GM18868 (cell line): ENCODE results near the gene EIF3M.

Experiments used
- ATAC-seq: cut with Tn5 transposase; IDR thresholded peaks from one replicate; pipeline ENCODE4 v1.9.1; 2021; ENCODE audit warnings: mild to moderate bottlenecking, moderate library complexity; ENCODE audit not compliant: unreplicated experiment

The EIF3M gene

DNA sequence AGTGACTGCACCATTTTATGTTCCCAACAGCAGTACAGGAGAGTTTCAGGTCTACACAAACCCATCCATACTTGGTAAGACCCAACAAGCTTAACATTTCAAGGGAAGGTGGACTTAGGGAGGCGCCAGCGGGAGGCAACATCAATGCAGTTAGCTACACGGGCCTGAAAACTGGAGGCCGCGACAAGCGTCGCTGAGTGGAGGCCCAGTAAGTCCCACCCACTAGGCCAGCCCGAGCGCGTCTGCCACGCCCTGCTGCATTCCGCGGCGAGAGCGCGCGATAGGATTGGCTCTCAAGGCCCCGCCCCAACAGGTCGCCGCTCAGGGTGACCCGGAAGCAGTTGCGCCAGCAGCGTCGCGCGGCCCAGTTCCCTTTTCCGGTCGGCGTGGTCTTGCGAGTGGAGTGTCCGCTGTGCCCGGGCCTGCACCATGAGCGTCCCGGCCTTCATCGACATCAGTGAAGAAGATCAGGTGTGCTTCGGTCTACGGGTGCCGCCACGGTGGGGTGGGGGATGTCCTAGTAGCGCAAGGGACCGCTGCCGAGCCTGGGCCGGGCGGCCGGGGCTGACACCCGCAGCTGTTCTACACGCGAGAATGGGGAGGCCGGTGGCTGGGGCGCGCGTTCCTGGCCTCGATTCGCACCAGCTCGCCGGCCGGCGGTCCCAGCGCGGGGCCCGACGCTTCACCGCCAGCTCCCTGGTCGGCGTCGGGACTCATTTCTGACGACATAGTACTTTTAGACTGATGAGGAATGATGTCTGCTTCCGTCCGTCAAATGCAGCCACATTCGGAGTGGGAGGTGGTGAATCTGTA lies at the start of gene EIF3M:
Gene EIF3M, plus strand, starts transcription at position 373 of the 813 bp plus-strand sequence. Its CDS starts 57 bp downstream, at position 430.
- ATAC-seq = peak; percentile 97

DNA sequence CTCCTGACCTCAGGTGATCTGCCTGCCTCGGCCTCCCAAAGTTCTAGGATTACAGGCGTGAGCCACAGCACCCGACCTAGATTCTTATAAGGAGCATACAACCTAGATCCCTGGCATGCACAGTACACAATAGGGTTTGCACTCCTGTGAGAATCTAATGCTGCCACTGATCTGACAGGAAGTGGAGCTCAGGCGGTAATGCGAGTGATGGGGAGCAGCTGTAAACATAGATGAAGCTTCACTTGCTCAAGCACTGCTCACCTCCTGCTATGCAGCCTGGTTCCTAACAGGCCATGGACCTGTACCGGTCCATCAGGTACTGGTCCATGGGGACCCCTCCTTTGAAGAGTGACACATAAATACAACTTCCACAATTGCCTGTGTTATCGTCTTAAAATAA lies 44.8 kb upstream of the EIF3M start:
- no peak for ATAC-seq

DNA sequence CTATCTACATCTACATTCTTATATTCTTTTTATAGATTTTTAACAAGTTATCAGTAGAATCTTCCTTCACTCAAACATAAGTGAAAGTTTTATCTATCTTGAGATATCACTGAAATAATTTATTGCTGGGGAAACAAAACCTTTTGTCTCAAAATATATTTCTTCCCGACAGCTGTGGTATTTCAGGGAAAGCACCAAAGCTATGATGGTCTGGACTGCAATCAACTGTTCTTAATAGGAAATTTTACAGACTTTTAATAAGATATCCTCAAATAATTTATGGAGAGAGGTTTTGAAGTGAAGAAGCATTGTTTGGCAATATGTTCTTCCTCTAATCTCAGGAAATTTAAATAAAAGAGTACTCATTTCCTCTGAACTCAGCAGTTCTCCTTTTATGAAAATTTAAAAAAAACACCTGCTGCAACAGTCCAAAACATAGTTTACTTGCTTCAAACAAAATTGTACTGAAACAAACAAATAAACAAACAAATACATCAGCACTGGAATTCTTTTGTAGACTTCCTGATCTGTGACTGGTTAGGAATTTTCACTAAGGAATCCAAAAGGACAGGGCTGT lies 33.9 kb upstream of the EIF3M start:
- ATAC-seq = no peak

DNA sequence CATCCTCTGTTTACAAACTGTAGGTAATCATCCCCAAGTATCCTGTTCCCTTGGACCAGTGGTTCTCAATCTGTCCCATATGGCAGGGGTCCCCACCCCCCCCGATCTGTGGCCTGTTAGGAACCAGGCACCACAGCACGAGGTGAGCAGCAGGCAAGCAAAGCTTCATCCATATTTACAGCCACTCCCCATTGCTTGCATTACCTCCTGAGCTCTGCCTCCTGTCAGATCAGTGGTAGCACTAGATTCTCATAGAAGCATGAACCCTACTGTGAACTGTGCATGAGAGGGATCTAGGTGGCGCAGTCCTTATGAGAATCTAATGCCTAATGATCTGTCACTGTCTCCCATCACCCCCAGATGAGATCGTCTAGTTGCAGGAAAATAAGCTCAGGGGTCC lies 33.4 kb upstream of the EIF3M start:
- no peak for ATAC-seq

DNA sequence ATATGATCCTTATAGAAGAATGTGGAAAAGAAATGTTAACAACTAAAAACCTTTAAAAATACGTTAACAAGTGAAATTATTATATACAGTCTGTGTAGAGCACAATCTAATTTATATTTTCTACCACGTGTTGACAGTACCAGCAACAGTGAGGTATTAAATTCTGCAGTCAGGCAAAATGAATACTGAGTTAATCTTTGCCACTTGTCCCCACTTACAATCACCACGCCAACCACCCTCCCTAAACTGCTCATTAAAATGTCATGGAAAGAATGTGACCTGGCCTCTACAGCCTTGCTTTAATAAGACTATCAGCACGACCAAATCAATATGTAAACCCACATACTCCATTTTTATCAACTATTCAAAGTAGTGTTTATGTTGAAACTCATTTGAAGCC lies 28.5 kb upstream of the EIF3M start:
- no peak for ATAC-seq

DNA sequence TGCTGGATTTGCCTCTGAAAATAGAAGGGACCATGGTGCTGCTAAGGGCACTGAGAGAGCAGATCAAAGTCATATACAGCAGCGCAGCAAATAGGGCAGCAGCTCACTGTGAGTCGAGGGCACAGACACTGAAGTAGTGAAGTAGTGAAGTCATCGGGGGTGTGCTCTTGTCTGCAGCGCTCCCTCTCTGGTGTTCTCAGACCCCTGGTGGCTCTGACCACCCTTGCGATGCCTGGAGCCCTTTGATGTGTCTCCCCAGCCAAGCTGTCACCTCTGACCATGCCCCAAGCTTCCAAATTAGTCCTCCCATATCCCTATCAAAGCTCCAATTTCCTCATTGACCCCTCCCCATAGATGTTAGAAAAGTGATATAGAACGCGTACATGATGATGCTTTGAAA lies 27.7 kb upstream of the EIF3M start:
- ATAC-seq = no peak

DNA sequence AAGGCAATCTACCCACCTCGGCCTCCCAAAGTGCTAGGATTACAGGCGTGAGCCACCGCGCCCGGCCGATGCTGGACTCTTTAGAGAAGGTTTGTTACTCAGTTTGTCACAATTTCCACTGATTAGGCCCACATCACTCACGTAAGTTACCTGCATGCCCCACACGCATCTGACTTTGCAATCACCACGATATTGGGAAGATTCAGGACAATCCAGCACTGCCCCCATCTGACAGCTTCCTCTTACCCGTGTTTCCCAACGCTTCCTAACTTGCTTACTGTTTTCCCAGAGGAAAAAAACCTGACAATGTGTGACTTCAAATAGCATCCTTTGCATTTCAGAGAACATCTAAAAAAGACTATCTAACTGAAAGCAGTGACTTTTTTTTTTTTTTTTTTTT lies 21.8 kb upstream of the EIF3M start:
- no peak for ATAC-seq

DNA sequence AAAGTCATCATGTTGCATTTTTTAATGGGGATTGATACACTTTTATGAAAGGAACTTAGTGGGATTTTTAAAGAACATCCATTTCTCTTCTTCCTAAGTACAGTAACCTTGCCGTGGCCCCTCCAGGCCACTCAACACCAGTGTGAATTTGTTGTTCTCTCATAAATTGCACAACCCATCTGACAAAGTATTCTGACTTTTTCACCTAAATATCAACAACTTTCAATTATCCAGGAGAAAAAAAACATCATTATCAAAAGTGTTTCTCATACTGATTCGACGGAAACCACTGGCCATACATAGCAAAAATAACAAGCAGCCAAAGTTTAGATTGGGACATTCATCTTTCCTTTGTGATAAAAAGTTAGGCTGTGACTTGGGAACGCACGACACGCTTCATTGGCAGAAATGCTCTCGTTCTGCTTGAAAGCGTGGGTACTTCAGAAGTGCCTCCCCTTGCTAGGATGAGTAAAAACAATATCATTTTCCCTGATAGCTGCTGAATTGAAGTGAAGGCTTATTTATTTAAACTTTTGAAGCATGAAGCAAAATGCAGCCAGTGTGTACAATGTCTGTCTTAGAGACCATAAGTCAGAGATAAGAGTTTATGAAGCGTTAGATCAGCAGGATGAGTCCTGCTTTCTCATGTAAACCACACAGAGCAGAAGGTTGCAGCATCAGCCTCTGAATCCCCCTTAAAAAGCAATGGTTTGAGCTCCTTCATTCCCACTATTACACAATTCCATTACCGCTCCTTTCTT lies 20.6 kb upstream of the EIF3M start:
- ATAC-seq = no peak

DNA sequence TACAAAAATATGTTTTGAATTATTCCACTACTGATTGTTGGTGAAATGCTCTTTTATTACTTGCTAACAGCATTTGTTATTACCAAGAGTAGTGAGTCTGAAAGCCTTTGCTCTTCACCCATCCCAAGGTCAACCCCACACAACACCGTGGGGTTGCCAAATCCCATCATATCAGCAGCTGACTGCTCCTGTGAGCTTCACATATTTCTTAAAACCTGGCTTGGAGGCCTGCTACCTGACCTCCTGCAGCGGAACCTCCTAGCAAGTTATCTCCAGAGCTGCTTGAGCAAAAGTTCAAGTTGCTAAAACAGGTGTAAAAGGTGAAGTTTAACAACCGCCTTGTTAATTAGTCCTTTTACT lies 20.1 kb upstream of the EIF3M start:
- no peak for ATAC-seq

DNA sequence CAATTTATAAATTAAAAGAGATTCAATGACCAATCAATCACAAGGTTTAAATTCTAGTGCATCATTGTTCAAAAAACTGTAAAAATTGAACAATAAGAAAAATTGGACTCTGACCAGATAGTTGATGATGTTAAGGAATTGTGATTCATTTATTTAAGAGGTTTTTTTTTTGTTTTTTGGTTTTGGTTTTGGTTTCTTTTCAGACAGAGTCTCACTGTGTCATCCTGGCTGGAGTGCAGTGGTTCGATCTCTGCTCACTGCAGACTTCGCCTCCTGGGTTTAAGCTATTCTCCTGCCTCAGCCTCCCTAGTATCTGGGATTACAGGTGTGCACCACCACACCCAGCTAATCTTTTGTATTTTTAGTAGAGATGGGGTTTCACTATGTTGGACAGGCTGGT lies 17.1 kb upstream of the EIF3M start:
- no peak for ATAC-seq

DNA sequence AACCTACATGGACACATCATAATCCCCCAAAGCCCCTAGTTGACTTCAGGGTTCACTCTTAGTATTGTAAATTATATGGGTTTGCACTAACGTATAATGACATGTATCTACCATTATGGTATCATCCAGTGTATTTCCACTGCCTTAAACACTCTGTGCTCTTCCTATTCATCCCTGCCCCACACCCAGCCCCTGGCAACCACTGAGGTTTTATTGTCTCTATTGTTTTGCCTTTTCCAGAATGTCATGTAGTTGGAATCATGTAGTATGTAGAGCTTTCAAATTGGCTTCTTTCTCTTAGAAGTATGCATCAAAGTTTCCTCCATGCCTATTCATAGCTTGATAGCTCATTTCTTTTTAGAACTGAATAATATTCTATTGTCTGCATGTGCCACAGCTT lies 16.5 kb upstream of the EIF3M start:
- ATAC-seq = no peak

DNA sequence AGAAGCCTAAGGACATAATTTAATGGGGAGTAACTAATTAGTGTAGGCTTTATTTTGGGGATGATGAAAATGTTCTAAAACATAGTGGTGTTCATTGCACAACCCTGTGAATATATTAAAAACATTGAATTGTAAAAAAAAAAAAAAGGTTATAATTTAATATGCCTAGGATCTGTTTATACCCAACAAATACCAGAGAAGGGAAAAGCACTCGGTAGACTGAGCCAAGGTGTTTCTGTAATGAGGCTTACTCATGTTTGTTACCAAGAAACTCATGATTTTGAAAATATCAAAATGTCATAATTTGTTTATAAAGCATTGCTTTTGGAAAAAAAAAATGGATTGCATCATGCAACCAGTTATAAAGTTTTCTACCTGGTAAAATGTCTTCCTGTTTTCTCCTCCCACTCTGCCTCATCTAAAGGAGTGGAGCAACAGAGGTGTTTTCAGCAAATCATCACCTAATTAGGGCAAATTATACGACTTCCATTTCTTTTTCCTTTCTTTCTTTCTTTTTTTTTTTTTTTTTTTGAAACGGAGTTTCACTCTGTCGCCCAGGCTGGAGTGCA lies 14.2 kb upstream of the EIF3M start:
- ATAC-seq = no peak

DNA sequence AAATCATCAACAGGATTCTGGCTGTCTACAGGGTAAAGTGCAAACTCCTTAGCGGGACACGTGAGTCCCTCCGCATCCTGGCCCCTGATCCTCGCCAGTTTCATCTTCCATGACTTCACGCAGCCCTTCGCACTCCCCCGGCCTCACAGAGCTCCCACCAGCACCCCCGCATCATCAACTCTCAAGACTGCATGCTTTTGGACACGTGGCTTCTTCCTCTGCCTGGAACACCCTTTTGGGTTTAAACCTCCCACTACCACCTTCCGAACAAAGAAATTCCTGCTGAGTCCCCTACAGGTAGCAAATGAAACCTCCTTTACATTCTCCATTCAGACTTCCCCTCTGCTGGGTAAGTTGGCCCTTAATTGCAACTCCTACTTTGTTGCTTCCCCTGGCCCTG lies 12.6 kb upstream of the EIF3M start:
- ATAC-seq = no peak

DNA sequence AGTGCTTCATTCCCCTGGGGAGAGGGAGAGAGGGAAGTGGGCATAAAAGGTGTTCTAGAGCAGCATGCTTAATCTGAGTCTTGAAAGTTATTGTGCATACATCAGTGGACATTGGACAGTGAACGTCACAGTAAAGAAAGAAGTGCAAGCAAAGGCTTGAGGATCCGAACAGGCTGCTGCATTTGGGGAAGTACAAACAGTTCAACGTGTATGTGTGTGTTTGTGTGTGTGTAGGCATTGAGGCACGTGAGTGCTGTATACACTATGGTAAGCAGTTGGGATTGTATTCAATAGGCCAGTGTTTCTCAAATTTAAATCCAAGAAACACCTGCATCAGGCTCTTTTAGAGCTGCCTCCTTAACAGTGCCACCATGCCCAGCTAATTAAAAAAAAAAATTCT lies 10.4 kb upstream of the EIF3M start:
- ATAC-seq = no peak

DNA sequence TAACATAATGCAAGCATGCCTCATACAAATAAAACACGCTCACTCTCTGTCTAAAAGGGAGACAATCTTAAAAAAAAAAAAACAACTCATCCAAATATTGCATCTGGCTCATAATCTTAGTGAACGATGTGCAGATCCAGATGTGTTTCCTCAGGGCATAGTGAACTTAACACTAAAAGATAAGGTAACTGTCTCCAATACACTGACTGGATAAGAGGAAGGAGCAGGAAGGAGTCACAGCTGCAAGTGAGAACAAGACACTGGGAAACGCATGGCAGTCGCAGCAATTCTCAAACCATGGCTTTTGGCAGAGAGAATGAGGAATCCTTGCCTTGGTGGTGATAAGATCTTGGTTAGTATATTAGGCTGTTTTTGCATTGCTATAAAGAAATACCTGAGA lies 9.2 kb upstream of the EIF3M start:
- no peak for ATAC-seq

DNA sequence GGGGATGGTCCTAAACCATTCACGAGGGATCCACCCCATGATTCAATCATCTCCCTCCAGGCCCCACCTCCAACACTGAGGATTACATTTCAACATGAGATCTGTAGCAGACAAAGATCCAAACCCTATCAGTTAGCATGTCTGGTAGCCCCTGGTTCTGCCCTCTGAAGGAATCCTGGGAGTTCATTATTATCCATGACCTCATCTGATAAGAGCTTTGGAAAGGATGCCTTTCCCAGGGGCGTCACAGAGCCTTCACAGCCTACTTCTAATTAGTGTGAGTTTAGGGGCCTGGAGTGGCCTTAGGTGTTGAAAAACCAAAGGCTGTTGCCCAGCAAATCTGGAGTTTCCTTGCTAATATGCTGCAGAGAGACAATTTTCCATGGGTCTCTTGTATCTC lies 8.6 kb upstream of the EIF3M start:
- no peak for ATAC-seq

DNA sequence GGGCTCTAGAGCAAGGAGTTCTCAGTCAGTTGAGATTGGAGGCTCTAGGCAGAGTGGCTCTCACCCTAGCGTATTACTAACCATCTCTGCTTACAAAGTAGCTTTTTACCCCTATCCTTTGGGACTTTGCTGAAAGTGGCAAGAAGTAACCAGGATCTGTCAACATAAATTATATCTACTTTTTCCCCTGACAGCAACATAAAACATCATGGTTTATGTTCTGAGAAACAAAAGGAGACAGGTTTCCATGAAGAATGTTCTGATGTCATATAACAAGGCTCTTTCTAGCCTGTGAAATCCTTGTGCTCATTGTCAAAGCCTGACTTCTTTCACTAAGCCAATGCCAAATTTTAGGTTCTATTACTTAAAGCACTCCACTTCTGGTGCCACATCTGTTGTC lies 7.2 kb upstream of the EIF3M start:
- ATAC-seq = no peak

DNA sequence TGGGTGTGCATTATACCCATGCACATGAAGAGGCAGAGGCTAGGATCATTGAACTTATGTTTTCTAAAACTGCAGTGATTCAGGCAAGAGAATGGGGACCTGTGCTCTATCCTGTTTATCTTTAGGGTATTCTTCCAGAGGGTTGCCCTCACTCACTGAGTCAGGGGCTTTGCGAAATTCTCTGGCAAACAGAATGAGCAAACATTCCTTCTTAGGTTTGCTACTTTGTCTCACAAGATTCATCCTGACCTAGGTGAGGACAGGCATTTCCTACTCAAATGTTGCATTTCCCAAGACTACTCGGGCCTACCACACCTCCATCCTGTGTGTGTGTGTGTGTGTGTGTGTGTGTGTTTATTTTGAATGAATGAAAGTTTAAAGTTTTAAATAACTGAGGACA lies 2.7 kb upstream of the EIF3M start:
- no peak for ATAC-seq

DNA sequence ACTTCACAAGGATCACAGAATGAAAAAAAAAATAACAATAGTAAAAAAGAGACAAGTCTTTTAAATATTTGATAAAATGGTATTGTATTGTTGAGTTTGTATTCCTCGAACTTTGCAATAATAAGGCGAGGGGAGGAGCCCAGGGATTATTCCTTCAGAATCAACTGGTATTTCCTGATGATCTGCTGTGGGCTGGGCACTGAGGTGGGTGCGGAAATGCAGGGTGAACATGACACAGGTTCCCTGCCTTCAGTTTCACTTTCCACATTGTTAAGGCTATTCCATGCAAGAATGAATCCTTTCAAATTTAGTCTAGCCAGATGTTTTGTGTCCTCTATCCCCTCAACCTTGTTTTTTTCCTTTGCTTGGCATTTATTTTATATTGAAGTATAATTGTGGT lies 2.1 kb upstream of the EIF3M start:
- no peak for ATAC-seq

DNA sequence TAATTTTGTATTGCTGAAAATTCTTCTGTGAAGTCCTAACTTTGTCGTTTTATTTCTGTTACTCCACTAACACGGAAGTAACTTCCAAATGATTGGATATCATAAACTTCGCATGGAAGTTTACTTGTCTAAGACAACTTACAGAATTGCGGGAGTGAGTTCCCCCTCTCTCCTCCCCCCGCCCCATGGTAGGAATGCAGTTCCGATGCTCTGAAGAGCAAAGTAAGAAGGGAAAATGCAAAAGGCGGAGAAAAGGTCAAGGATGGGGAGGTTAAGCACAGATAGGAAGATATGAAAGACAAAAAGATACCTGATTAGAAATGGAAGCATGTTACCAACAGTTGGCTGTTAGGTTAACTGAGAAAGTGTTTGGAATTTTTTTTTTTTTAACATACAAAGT lies 1.3 kb downstream of the EIF3M start:
- ATAC-seq = no peak

DNA sequence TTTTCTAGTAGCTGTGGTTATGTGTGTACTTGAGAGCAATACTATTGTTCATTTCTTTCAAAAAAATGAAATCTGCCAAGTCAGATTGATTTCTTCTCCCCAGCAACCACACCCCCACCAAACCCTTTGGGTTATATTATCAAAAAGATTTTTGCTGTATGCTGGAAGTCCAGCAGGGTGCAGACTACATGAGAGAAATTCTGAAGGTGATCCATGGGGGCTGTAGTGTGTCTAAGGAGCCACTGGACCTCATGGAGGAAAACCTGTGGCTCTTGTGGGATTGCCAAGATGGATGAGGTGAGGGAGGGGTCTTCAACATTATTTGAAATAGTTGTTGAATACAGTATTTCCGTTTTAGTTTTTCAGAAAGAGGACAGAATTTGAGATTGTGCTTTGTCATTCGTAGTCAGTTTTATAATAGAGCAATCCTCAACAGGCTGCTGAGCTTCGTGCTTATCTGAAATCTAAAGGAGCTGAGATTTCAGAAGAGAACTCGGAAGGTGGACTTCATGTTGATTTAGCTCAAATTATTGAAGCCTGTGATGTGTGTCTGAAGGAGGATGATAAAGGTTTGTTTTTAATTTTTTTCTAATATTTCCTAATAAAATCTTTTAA lies 3.1 kb downstream of the EIF3M start:
- ATAC-seq = no peak
